Activated CD8-positive, alpha-beta memory T cell treated with anti-CD3 and anti-CD28 coated beads, Interleukin-2, amount 50 U/mL, for 1 hour (primary cell): ENCODE measurements around the gene MAN2A2.
"Not testable (repeated sequence)": the region's sequence is repeated elsewhere in the genome, so short reads cannot be mapped to it uniquely, and the experiment has no call there.

Source experiments
- DNase-seq: peaks from one replicate; pipeline ENCODE4 v3.0.0-alpha.2; 2020; ENCODE audit errors: extremely low read depth

The MAN2A2 gene

GRCh38 chr15:90903733-90904536, 833 bp downstream of the MAN2A2 start:
- no peak for DNase-seq

GRCh38 chr15:90904746-90905145, 1.6 kb downstream of the MAN2A2 start:
- DNase-seq, result no peak

- DNase-seq, result no peak
These were observed 2.4 kb downstream of the MAN2A2 start for GRCh38 chr15:90905306-90906180.

GRCh38 chr15:90906181-90906849, 3.2 kb downstream of the MAN2A2 start:
- DNase-seq, result no peak

GRCh38 chr15:90907051-90907660, 4.1 kb downstream of the MAN2A2 start:
- DNase-seq, result no peak

- no peak for DNase-seq
These were observed 4.9 kb downstream of the MAN2A2 start for GRCh38 chr15:90907838-90908507.

- DNase-seq, result not testable (repeated sequence)
These were observed 6.3 kb downstream of the MAN2A2 start for GRCh38 chr15:90909449-90909848.

- DNase-seq, result no peak
These were observed 6.9 kb downstream of the MAN2A2 start for GRCh38 chr15:90909976-90910375.

GRCh38 chr15:90910441-90911301, 7.6 kb downstream of the MAN2A2 start:
- DNase-seq, result no peak

- no peak for DNase-seq
These were observed 8.2 kb downstream of the MAN2A2 start for GRCh38 chr15:90911302-90911623.

- no peak for DNase-seq
These were observed 9.0 kb downstream of the MAN2A2 start for GRCh38 chr15:90911906-90912769.

- no peak for DNase-seq
These were observed 9.6 kb downstream of the MAN2A2 start for GRCh38 chr15:90912770-90913075.

GRCh38 chr15:90913398-90913944, 10.4 kb downstream of the MAN2A2 start:
- no peak for DNase-seq

GRCh38 chr15:90914305-90915080, 11.4 kb downstream of the MAN2A2 start:
- no peak for DNase-seq

GRCh38 chr15:90915216-90915807, 12.2 kb downstream of the MAN2A2 start:
- DNase-seq, result no peak

GRCh38 chr15:90915808-90916440, 12.8 kb downstream of the MAN2A2 start:
- no peak for DNase-seq

- no peak for DNase-seq
These were observed 13.4 kb downstream of the MAN2A2 start for GRCh38 chr15:90916461-90916860.

- DNase-seq, result no peak
These were observed 14.5 kb downstream of the MAN2A2 start for GRCh38 chr15:90917569-90917968.
